WTC11 (cell line): ENCODE data around the gene PLEKHA6. TPM values are rescaled to one million over a fixed set of nuclear protein-coding genes. Genes with fewer than 3 reads are reported as not detected.

Source experiments
- ATAC-seq: fragments of 200-7000 bp; cut with Tn5 transposase; 2 replicates; pipeline ENCODE4 v1.10.0; 2021; ENCODE audit warnings: mild to moderate bottlenecking, moderate library complexity
- CTCF ChIA-PET: fragments of 300-600 bp; sonication (Branson Sonifier 250); formaldehyde crosslinking; loops from one replicate; lab custom pipeline; 2021; ENCODE audit warnings: antibody characterized with exemption; lab: Charles Lee
- POLR2A ChIA-PET: fragments of 350-600 bp; sonication (Branson Sonifier 250); formaldehyde crosslinking; loops from one replicate; lab custom pipeline; 2021; ENCODE audit warnings: antibody characterized with exemption; lab: Charles Lee
- DNase-seq: peaks from one replicate; pipeline ENCODE4 v3.0.0; 2021; ENCODE audit warnings: low spot score
- H3K27ac Mint-ChIP-seq: 2 replicates; pipeline ENCODE4 v1.8.0; 2021; ENCODE audit warnings: mixed read lengths
- H3K27me3 Mint-ChIP-seq: 2 replicates; pipeline ENCODE4 v1.8.0; 2021; ENCODE audit warnings: low read depth, mild to moderate bottlenecking, moderate library complexity, mixed read lengths
- H3K36me3 Mint-ChIP-seq: 2 replicates; pipeline ENCODE4 v1.8.0; 2021; ENCODE audit warnings: mixed read lengths
- H3K4me1 Mint-ChIP-seq: 2 replicates; pipeline ENCODE4 v1.8.0; 2022; ENCODE audit warnings: mixed read lengths
- H3K4me3 Mint-ChIP-seq: 2 replicates; pipeline ENCODE4 v1.8.0; 2021; ENCODE audit warnings: mild to moderate bottlenecking, moderate library complexity, mixed read lengths
- H3K9me3 Mint-ChIP-seq: 2 replicates; pipeline ENCODE4 v1.8.0; 2021; ENCODE audit warnings: mixed read lengths
- AR ChIP-seq: fragments of 250-450 bp; sonication (Bioruptor Pico); IDR thresholded peaks from 2 replicates; pipeline ENCODE4 v1.9.0; 2021; ENCODE audit warnings: mild to moderate bottlenecking
- CREB1 ChIP-seq: sonication (generic); formaldehyde crosslinking; IDR thresholded peaks from 2 replicates; pipeline ENCODE4 v1.8.0; 2023; ENCODE audit warnings: mild to moderate bottlenecking, missing genetic modification reagents
- E2F5 ChIP-seq: sonication (generic); formaldehyde crosslinking; IDR thresholded peaks from 2 replicates; pipeline ENCODE4 v1.8.1; 2022; ENCODE audit warnings: mild to moderate bottlenecking, moderate library complexity, missing genetic modification reagents
- FOXK1 ChIP-seq: sonication (generic); formaldehyde crosslinking; IDR thresholded peaks from 2 replicates; pipeline ENCODE4 v1.8.0; 2022; ENCODE audit warnings: mild to moderate bottlenecking, moderate library complexity, missing genetic modification reagents
- HMGXB4 ChIP-seq: sonication (generic); formaldehyde crosslinking; IDR thresholded peaks from 2 replicates; pipeline ENCODE4 v1.8.1; 2023; ENCODE audit warnings: mild to moderate bottlenecking, moderate library complexity, missing genetic modification reagents
- MYBL2 ChIP-seq: sonication (generic); formaldehyde crosslinking; IDR thresholded peaks from 2 replicates; pipeline ENCODE4 v1.8.1; 2023; ENCODE audit warnings: mild to moderate bottlenecking, moderate library complexity, missing genetic modification reagents
- NFATC4 ChIP-seq: fragments of 250-450 bp; sonication (Bioruptor Pico); IDR thresholded peaks from 2 replicates; pipeline ENCODE4 v1.9.0; 2021; ENCODE audit warnings: mild to moderate bottlenecking
- NR3C1 ChIP-seq: sonication (generic); formaldehyde crosslinking; conservative IDR thresholded peaks from 2 replicates; pipeline ENCODE4 v1.8.1; 2023; ENCODE audit warnings: low read depth, mild to moderate bottlenecking, missing genetic modification reagents
- OVOL2 ChIP-seq: fragments of 250-450 bp; sonication (Bioruptor Pico); IDR thresholded peaks from 2 replicates; pipeline ENCODE4 v1.9.0; 2021; ENCODE audit warnings: mild to moderate bottlenecking, borderline replicate concordance
- PRDM15 ChIP-seq: sonication (generic); formaldehyde crosslinking; IDR thresholded peaks from 2 replicates; pipeline ENCODE4 v1.8.0; 2022; ENCODE audit warnings: missing genetic modification reagents
- SMAD3 ChIP-seq: sonication (generic); formaldehyde crosslinking; IDR thresholded peaks from 2 replicates; pipeline ENCODE4 v1.8.0; 2022; ENCODE audit warnings: missing genetic modification reagents, mild to moderate bottlenecking, borderline replicate concordance
- ZNF121 ChIP-seq: sonication (generic); formaldehyde crosslinking; IDR thresholded peaks from 2 replicates; pipeline ENCODE4 v1.8.0; 2023; ENCODE audit warnings: missing genetic modification reagents
- ZNF396 ChIP-seq: fragments of 250-450 bp; sonication (Bioruptor Pico); IDR thresholded peaks from 2 replicates; pipeline ENCODE4 v1.8.0; 2021; ENCODE audit warnings: mild to moderate bottlenecking, moderate library complexity, borderline replicate concordance
- ZNF532 ChIP-seq: fragments of 250-450 bp; sonication (Bioruptor Pico); IDR thresholded peaks from 2 replicates; pipeline ENCODE4 v1.9.0; 2021; ENCODE audit warnings: mild to moderate bottlenecking, borderline replicate concordance
- ZNF671 ChIP-seq: fragments of 250-450 bp; sonication (Bioruptor Pico); IDR thresholded peaks from 2 replicates; pipeline ENCODE4 v1.8.0; 2021; ENCODE audit warnings: mild to moderate bottlenecking
- total RNA-seq: library from RNA; stranded (reverse); gene quantifications from 3 replicates; pipeline ENCODE4 v1.2.3, GENCODE V29; 2021

The PLEKHA6 gene
- total RNA-seq, 1 experiment from 2014 or later = 11.6 TPM

- ChIA-PET POLR2A (no interaction called here), CTCF (interaction anchor here (1.7 to 2.2 kb wide), 2 partner anchors 9 to 35 kb away, joined by 5 to 6 read pairs; no protein-coding TSS in a partner anchor)
Observed at GRCh38 chr1:204171751-204172178, 188.0 kb downstream of the PLEKHA6 start.

GRCh38 chr1:204170494-204171155 is 189.1 kb downstream of the PLEKHA6 start:
- ATAC-seq = no peak
- POLR2A ChIA-PET = no interaction called here
- no peak for DNase-seq
- H3K4me1 Mint-ChIP-seq = no peaks in the 10 kb centered on the region
- H3K36me3 Mint-ChIP-seq = peaks cover 25% of the 10 kb centered on the region
- no peak overlapping the region for H3K4me3 Mint-ChIP-seq
- CTCF ChIA-PET = interaction anchor here (1.7 kb wide), 1 partner anchor 8 kb away, joined by 5 read pairs; no protein-coding TSS in a partner anchor
- peaks cover 27% of the 10 kb centered on the region for H3K27me3 Mint-ChIP-seq
- H3K9me3 Mint-ChIP-seq = peaks cover 46% of the 10 kb centered on the region
- no peak overlapping the region for H3K27ac Mint-ChIP-seq
- TF ChIP-seq NFATC4 (CRISPR knock-in tag) (no peak), MYBL2 (CRISPR knock-in tag) (no peak), ZNF121 (CRISPR knock-in tag) (no peak), ZNF671 (no peak), AR (CRISPR knock-in tag) (no peak), SMAD3 (CRISPR knock-in tag) (no peak), NR3C1 (CRISPR knock-in tag) (no peak), ZNF396 (no peak), E2F5 (CRISPR knock-in tag) (no peak), HMGXB4 (CRISPR knock-in tag) (no peak), CREB1 (no peak), ZNF532 (CRISPR knock-in tag) (no peak)

More at GRCh38 chr1:204171751-204172178, 188.0 kb downstream of the PLEKHA6 start:
- Mint-ChIP-seq H3K27ac (no peak overlapping the region), H3K4me1 (no peaks in the 10 kb centered on the region), H3K27me3 (peaks cover 24% of the 10 kb centered on the region), H3K9me3 (peaks cover 46% of the 10 kb centered on the region), H3K4me3 (no peak overlapping the region), H3K36me3 (peaks cover 25% of the 10 kb centered on the region)
- ATAC-seq = no peak
- no peak for DNase-seq
- TF ChIP-seq PRDM15 (CRISPR knock-in tag) = no peak
- TF ChIP-seq OVOL2 (CRISPR knock-in tag) = no peak
- no peak for TF ChIP-seq FOXK1 (CRISPR knock-in tag)
- TF ChIP-seq E2F5 (CRISPR knock-in tag) = no peak
- TF ChIP-seq, all 79 proteins: peak for 0
